Adrenal gland (tissue), 5 donors: Measurements from ENCODE around the gene DKC1.

ENCODE experiments used
- POLR2A ChIP-seq, 2 donors: fragments of 450-650 bp; IDR thresholded peaks; one replicate each; pipeline ENCODE4 v1.6.1; 2017; ENCODE audit warnings: antibody characterized with exemption in 2 of 2, mild to moderate bottlenecking in 2 of 2, moderate library complexity in 1 of 2
- TF ChIP-seq, protein P1 (sequence below), 6 experiments: fragments of 450-650 bp in 4 of 6; fragments of 200-600 bp in 2 of 6; sonication (generic) in 1 of 6; IDR thresholded peaks; 1 replicate in 5 of 6; 2 replicates in 1 of 6; pipeline versions ENCODE4 v1.5.1 to v1.8.0; 2016 to 2021; ENCODE audit warnings: antibody characterized with exemption in 6 of 6, mild to moderate bottlenecking in 2 of 6, moderate library complexity in 1 of 6
- donor health status: DM: no; HTN: no; CAD: no.

GRCh38 chrX:154812341-154813101 is 49.9 kb downstream of the DKC1 start:
- TF ChIP-seq, protein P1, sequence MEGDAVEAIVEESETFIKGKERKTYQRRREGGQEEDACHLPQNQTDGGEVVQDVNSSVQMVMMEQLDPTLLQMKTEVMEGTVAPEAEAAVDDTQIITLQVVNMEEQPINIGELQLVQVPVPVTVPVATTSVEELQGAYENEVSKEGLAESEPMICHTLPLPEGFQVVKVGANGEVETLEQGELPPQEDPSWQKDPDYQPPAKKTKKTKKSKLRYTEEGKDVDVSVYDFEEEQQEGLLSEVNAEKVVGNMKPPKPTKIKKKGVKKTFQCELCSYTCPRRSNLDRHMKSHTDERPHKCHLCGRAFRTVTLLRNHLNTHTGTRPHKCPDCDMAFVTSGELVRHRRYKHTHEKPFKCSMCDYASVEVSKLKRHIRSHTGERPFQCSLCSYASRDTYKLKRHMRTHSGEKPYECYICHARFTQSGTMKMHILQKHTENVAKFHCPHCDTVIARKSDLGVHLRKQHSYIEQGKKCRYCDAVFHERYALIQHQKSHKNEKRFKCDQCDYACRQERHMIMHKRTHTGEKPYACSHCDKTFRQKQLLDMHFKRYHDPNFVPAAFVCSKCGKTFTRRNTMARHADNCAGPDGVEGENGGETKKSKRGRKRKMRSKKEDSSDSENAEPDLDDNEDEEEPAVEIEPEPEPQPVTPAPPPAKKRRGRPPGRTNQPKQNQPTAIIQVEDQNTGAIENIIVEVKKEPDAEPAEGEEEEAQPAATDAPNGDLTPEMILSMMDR (IDR thresholded peaks at IDR 0.05), result no peak
- TF ChIP-seq POLR2A (IDR thresholded peaks at IDR 0.05), result no peak
